HEK293 (cell line): ENCODE measurements around the gene KLK3.

Experiments used
- CTCF ChIA-PET: fragments of 350-600 bp; formaldehyde crosslinking; extraction: SDS; loops from one replicate; lab custom pipeline; 2021; ENCODE audit warnings: antibody characterized with exemption; lab: Yijun Ruan, JAX
- POLR2A ChIA-PET: fragments of 300-600 bp; formaldehyde crosslinking; extraction: SDS; loops from one replicate; lab custom pipeline; 2020; ENCODE audit warnings: antibody characterized with exemption, inconsistent platforms; lab: Yijun Ruan, JAX
- H3K27ac ChIP-seq: fragments of 200-500 bp; sonication (Bioruptor generic); 2 replicates; pipeline ENCODE4 v1.5.1; 2014; ENCODE audit warnings: low read depth, low read length, control low read depth, inconsistent platforms; ENCODE audit errors: extremely low read depth
- H3K36me3 ChIP-seq, 2 experiments: fragments of 200-500 bp in 1 of 2; sonication (Bioruptor generic) in 1 of 2; 1 replicate in 1 of 2; 2 replicates in 1 of 2; pipeline ENCODE4 v1.5.1; 2014 to 2017; ENCODE audit warnings: inconsistent platforms in 2 of 2, low read length in 2 of 2; ENCODE audit not compliant: control insufficient read depth in 2 of 2, insufficient read depth in 1 of 2
- H3K4me1 ChIP-seq: fragments of 200-500 bp; sonication (Bioruptor generic); 2 replicates; pipeline ENCODE4 v1.5.1; 2014; ENCODE audit warnings: mild to moderate bottlenecking, low read length, inconsistent platforms; ENCODE audit not compliant: control insufficient read depth, insufficient read depth
- H3K4me3 ChIP-seq: 2 replicates; pipeline ENCODE4 v1.5.1; 2011; ENCODE audit warnings: low read depth, mild to moderate bottlenecking, control low read depth, low read length, moderate library complexity
- H3K9me3 ChIP-seq: fragments of 200-500 bp; sonication (Bioruptor generic); 2 replicates; pipeline ENCODE4 v1.5.1; 2014; ENCODE audit warnings: low read depth, low read length, inconsistent platforms; ENCODE audit not compliant: control insufficient read depth, insufficient read depth
- EGR2 ChIP-seq: fragments of 450-650 bp; formaldehyde crosslinking; IDR thresholded peaks from 2 replicates; pipeline ENCODE4 v1.5.1; 2016; ENCODE audit warnings: low read depth, missing biosample characterization, missing genetic modification characterization
- GLIS2 ChIP-seq: fragments of 450-650 bp; formaldehyde crosslinking; IDR thresholded peaks from 2 replicates; pipeline ENCODE4 v1.5.1; 2016; ENCODE audit warnings: missing biosample characterization, missing genetic modification characterization
- KLF1 ChIP-seq: fragments of 450-650 bp; formaldehyde crosslinking; IDR thresholded peaks from 2 replicates; pipeline ENCODE4 v1.5.1; 2016; ENCODE audit warnings: missing biosample characterization, missing genetic modification characterization
- MZF1 ChIP-seq: fragments of 450-650 bp; formaldehyde crosslinking; IDR thresholded peaks from 2 replicates; pipeline ENCODE4 v1.5.1; 2017; ENCODE audit warnings: missing biosample characterization, missing genetic modification characterization, borderline replicate concordance
- PATZ1 ChIP-seq: fragments of 450-650 bp; formaldehyde crosslinking; IDR thresholded peaks from 2 replicates; pipeline ENCODE4 v1.5.1; 2016; ENCODE audit warnings: missing biosample characterization, missing genetic modification characterization
- SCRT2 ChIP-seq: fragments of 450-650 bp; formaldehyde crosslinking; IDR thresholded peaks from 2 replicates; pipeline ENCODE4 v1.5.1; 2016; ENCODE audit warnings: missing biosample characterization, missing genetic modification characterization
- SP3 ChIP-seq: fragments of 450-650 bp; formaldehyde crosslinking; IDR thresholded peaks from 2 replicates; pipeline ENCODE4 v1.5.1; 2016; ENCODE audit warnings: missing biosample characterization, missing genetic modification characterization
- WT1 ChIP-seq: fragments of 450-650 bp; formaldehyde crosslinking; IDR thresholded peaks from 2 replicates; pipeline ENCODE4 v1.5.1; 2016; ENCODE audit warnings: missing biosample characterization, missing genetic modification characterization
- YY2 ChIP-seq: fragments of 450-650 bp; formaldehyde crosslinking; IDR thresholded peaks from 2 replicates; pipeline ENCODE4 v1.5.1; 2016; ENCODE audit warnings: missing biosample characterization, missing genetic modification characterization
- ZBTB26 ChIP-seq: fragments of 450-650 bp; formaldehyde crosslinking; optimal IDR thresholded peaks from 2 replicates; pipeline ENCODE3; 2016; ENCODE audit warnings: missing biosample characterization, mild to moderate bottlenecking, missing genetic modification characterization
- ZEB2 ChIP-seq: fragments of 450-650 bp; formaldehyde crosslinking; IDR thresholded peaks from 2 replicates; pipeline ENCODE4 v1.5.1; 2016; ENCODE audit warnings: missing biosample characterization, missing genetic modification characterization
- ZFHX2 ChIP-seq: fragments of 450-650 bp; formaldehyde crosslinking; conservative IDR thresholded peaks from 2 replicates; pipeline ENCODE4 v1.5.1; 2016; ENCODE audit warnings: missing biosample characterization, missing genetic modification characterization
- ZNF121 ChIP-seq: fragments of 450-650 bp; formaldehyde crosslinking; IDR thresholded peaks from 2 replicates; pipeline ENCODE4 v1.5.1; 2016; ENCODE audit warnings: missing biosample characterization, missing genetic modification characterization
- ZNF16 ChIP-seq: fragments of 450-650 bp; formaldehyde crosslinking; IDR thresholded peaks from 2 replicates; pipeline ENCODE4 v1.5.1; 2016; ENCODE audit warnings: low read depth, missing biosample characterization, missing genetic modification characterization
- ZNF174 ChIP-seq: fragments of 450-650 bp; formaldehyde crosslinking; IDR thresholded peaks from 2 replicates; pipeline ENCODE4 v1.5.0; 2017; ENCODE audit warnings: missing biosample characterization, mild to moderate bottlenecking, missing genetic modification characterization
- ZNF214 ChIP-seq: fragments of 450-650 bp; formaldehyde crosslinking; IDR thresholded peaks from 2 replicates; pipeline ENCODE4 v1.5.1; 2017; ENCODE audit warnings: missing biosample characterization, mild to moderate bottlenecking, missing genetic modification characterization, borderline replicate concordance
- ZNF221 ChIP-seq: fragments of 450-650 bp; formaldehyde crosslinking; IDR thresholded peaks from 2 replicates; pipeline ENCODE4 v1.5.1; 2017; ENCODE audit warnings: missing biosample characterization, missing genetic modification characterization, borderline replicate concordance
- ZNF248 ChIP-seq: fragments of 450-650 bp; formaldehyde crosslinking; IDR thresholded peaks from 2 replicates; pipeline ENCODE4 v1.5.1; 2017; ENCODE audit warnings: missing biosample characterization, missing genetic modification characterization
- ZNF266 ChIP-seq: fragments of 450-650 bp; formaldehyde crosslinking; IDR thresholded peaks from 2 replicates; pipeline ENCODE4 v1.5.1; 2016; ENCODE audit warnings: missing biosample characterization, missing genetic modification characterization, low read depth
- ZNF311 ChIP-seq: fragments of 450-650 bp; formaldehyde crosslinking; IDR thresholded peaks from 2 replicates; pipeline ENCODE4 v1.5.1; 2017; ENCODE audit warnings: missing biosample characterization, missing genetic modification characterization, borderline replicate concordance
- ZNF341 ChIP-seq: fragments of 450-650 bp; formaldehyde crosslinking; IDR thresholded peaks from 2 replicates; pipeline ENCODE4; 2016; ENCODE audit warnings: low read depth, missing biosample characterization, missing genetic modification characterization
- ZNF366 ChIP-seq: fragments of 450-650 bp; formaldehyde crosslinking; conservative IDR thresholded peaks from 2 replicates; pipeline ENCODE4 v1.5.1; 2016; ENCODE audit warnings: missing biosample characterization, missing genetic modification characterization
- ZNF433 ChIP-seq: fragments of 450-650 bp; formaldehyde crosslinking; IDR thresholded peaks from 2 replicates; pipeline ENCODE4 v1.5.1; 2016; ENCODE audit warnings: missing biosample characterization, missing genetic modification characterization, low read depth
- ZNF548 ChIP-seq: fragments of 450-650 bp; formaldehyde crosslinking; IDR thresholded peaks from 2 replicates; pipeline ENCODE4 v1.5.1; 2016; ENCODE audit warnings: missing biosample characterization, missing genetic modification characterization
- ZNF610 ChIP-seq: fragments of 450-650 bp; formaldehyde crosslinking; IDR thresholded peaks from 2 replicates; pipeline ENCODE4 v1.5.1; 2016; ENCODE audit warnings: missing biosample characterization, missing genetic modification characterization, borderline replicate concordance
- ZNF660 ChIP-seq: fragments of 450-650 bp; IDR thresholded peaks from 2 replicates; pipeline ENCODE4 v1.5.1; 2018; ENCODE audit warnings: missing biosample characterization, mild to moderate bottlenecking, missing genetic modification characterization
- ZSCAN23 ChIP-seq: fragments of 450-650 bp; formaldehyde crosslinking; IDR thresholded peaks from 2 replicates; pipeline ENCODE4 v1.5.1; 2016; ENCODE audit warnings: missing biosample characterization, missing genetic modification characterization
- TF ChIP-seq, protein P1 (sequence below): fragments of 450-650 bp; formaldehyde crosslinking; IDR thresholded peaks from 2 replicates; pipeline ENCODE4 v1.5.1; 2016; ENCODE audit warnings: missing biosample characterization, missing genetic modification characterization

KLK3 gene

GRCh38 chr19:50821248-50821612 lies 33.5 kb upstream of the KLK3 start:
- no peak overlapping the region for H3K27ac ChIP-seq
- no peak overlapping the region for H3K4me3 ChIP-seq
- ChIA-PET POLR2A (interaction anchor here (1.3 to 1.9 kb wide), 2 partner anchors 16 to 18 kb away, joined by 5 to 7 read pairs; no protein-coding TSS in a partner anchor), CTCF (interaction anchor here (1.8 kb wide), 1 partner anchor 101 kb away, joined by 4 read pairs; no protein-coding TSS in a partner anchor)
- no peaks in the 10 kb centered on the region for H3K9me3 ChIP-seq
- TF ChIP-seq ZNF214 (no peak), ZNF311 (tag by site-specific recombination) (no peak), ZNF548 (tag by site-specific recombination) (no peak), ZNF248 (tag by site-specific recombination) (no peak), PATZ1 (tag by site-specific recombination) (peak; percentile 13; the same call in 1 of the 2 replicates), SCRT2 (tag by site-specific recombination) (no peak), ZNF266 (tag by site-specific recombination) (no peak), ZNF174 (tag by site-specific recombination) (no peak), YY2 (no peak)
- no peaks in the 10 kb centered on the region for H3K4me1 ChIP-seq
- H3K36me3 ChIP-seq: no peaks in the 10 kb centered on the region

GRCh38 chr19:50821622-50822021 lies 33.1 kb upstream of the KLK3 start:
- no peaks in the 10 kb centered on the region for H3K4me1 ChIP-seq
- H3K9me3 ChIP-seq: no peaks in the 10 kb centered on the region
- no peaks in the 10 kb centered on the region for H3K36me3 ChIP-seq
- H3K4me3 ChIP-seq: no peak overlapping the region
- POLR2A ChIA-PET: interaction anchor here (0.7 to 1.9 kb wide), 3 partner anchors 17 to 84 kb away, joined by 4 to 7 read pairs (median 5); no protein-coding TSS in a partner anchor
- H3K27ac ChIP-seq: no peak overlapping the region
- TF ChIP-seq ZFHX2 (peak; percentile 79), EGR2 (tag by site-specific recombination) (peak; percentile 73), MZF1 (tag by site-specific recombination) (no peak)
- CTCF ChIA-PET: interaction anchor here (1.8 kb wide), 1 partner anchor 101 kb away, joined by 4 read pairs; no protein-coding TSS in a partner anchor

GRCh38 chr19:50822661-50823208 lies 32.0 kb upstream of the KLK3 start:
- ChIA-PET CTCF (interaction anchor here (1.8 kb wide), 1 partner anchor 100 kb away, joined by 4 read pairs; no protein-coding TSS in a partner anchor), POLR2A (interaction anchor here (1.3 kb wide), 1 partner anchor 18 kb away, joined by 6 read pairs; no protein-coding TSS in a partner anchor)
- H3K36me3 ChIP-seq: no peaks in the 10 kb centered on the region
- no peak overlapping the region for H3K27ac ChIP-seq
- H3K4me1 ChIP-seq: no peaks in the 10 kb centered on the region
- no peaks in the 10 kb centered on the region for H3K9me3 ChIP-seq
- no peak overlapping the region for H3K4me3 ChIP-seq
- TF ChIP-seq ZBTB26 (tag by site-specific recombination) (no peak), ZNF610 (tag by site-specific recombination) (no peak), ZNF341 (tag by site-specific recombination) (no peak), GLIS2 (tag by site-specific recombination) (no peak), WT1 (tag by site-specific recombination) (no peak), ZEB2 (tag by site-specific recombination) (no peak), ZNF366 (tag by site-specific recombination) (no peak), ZNF660 (tag by site-specific recombination) (no peak), KLF1 (tag by site-specific recombination) (no peak), ZNF221 (tag by site-specific recombination) (no peak), ZNF433 (no peak), ZNF121 (no peak), SP3 (tag by site-specific recombination) (no peak), ZFHX2 (no peak), ZNF16 (tag by site-specific recombination) (no peak), ZSCAN23 (tag by site-specific recombination) (no peak)
- TF ChIP-seq, protein P1, sequence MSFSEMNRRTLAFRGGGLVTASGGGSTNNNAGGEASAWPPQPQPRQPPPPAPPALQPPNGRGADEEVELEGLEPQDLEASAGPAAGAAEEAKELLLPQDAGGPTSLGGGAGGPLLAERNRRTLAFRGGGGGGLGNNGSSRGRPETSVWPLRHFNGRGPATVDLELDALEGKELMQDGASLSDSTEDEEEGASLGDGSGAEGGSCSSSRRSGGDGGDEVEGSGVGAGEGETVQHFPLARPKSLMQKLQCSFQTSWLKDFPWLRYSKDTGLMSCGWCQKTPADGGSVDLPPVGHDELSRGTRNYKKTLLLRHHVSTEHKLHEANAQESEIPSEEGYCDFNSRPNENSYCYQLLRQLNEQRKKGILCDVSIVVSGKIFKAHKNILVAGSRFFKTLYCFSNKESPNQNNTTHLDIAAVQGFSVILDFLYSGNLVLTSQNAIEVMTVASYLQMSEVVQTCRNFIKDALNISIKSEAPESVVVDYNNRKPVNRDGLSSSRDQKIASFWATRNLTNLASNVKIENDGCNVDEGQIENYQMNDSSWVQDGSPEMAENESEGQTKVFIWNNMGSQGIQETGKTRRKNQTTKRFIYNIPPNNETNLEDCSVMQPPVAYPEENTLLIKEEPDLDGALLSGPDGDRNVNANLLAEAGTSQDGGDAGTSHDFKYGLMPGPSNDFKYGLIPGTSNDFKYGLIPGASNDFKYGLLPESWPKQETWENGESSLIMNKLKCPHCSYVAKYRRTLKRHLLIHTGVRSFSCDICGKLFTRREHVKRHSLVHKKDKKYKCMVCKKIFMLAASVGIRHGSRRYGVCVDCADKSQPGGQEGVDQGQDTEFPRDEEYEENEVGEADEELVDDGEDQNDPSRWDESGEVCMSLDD: no peak
